ENCODE results near the gene SPNS3. TPM values are rescaled to one million over a fixed set of nuclear protein-coding genes. Genes with fewer than 3 reads are reported as not detected.

The SPNS3 gene
- total RNA-seq, 2 experiments from 2014 or later, result 51.2 to 54.6 TPM

DNA sequence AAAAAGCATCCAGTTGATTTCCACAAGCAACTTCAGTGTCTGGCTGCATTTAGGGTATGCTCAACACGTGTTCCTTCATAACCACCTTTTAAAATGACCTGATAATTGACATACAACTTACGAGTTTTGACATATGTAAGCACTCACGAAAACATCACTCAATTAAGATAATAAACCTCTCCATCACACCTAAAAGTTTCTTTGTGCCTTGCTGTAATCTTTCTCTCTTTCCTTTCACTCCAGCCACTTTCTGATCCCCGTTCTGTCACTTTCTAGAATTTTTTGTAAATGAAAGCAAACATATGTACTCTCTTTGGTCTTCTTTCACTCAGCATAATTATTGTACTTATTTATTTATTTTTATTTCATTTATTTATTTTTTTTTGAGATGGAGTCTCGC, 46.6 kb upstream of the SPNS3 start:
- ChIA-PET CTCF (ENCODE audit: unreplicated experiment) (no interaction called here), POLR2A (interaction anchor here (0.7 to 1.9 kb wide), 2 partner anchors 8 to 344 kb away, joined by 5 to 10 read pairs; no protein-coding TSS in a partner anchor)
- no peaks in the 10 kb centered on the region for H3K9me3 ChIP-seq (ENCODE audit: low read length)
- peaks cover 46% of the 10 kb centered on the region for H3K4me1 ChIP-seq (ENCODE audit: insufficient read depth, low read length, poor library complexity, severe bottlenecking)
- H3K27ac ChIP-seq (ENCODE audit: low read depth, low read length, poor library complexity, severe bottlenecking), result no peak overlapping the region
- no peaks in the 10 kb centered on the region for H4K20me1 ChIP-seq (ENCODE audit: insufficient read depth, low read length)
- no peak overlapping the region for H3K4me2 ChIP-seq (ENCODE audit: low read length)
- H2AFZ ChIP-seq (ENCODE audit: low read length), result peak overlapping the region; percentile 20; the same call in 1 of the 2 replicates
- DNase-seq (ENCODE audit: low spot score), result no peak
- TF ChIP-seq EZH2phosphoT487 (IDR thresholded peaks at IDR 0.05; ENCODE audit: borderline replicate concordance, low read depth, low read length), result no peak
- TF ChIP-seq, protein P1, sequence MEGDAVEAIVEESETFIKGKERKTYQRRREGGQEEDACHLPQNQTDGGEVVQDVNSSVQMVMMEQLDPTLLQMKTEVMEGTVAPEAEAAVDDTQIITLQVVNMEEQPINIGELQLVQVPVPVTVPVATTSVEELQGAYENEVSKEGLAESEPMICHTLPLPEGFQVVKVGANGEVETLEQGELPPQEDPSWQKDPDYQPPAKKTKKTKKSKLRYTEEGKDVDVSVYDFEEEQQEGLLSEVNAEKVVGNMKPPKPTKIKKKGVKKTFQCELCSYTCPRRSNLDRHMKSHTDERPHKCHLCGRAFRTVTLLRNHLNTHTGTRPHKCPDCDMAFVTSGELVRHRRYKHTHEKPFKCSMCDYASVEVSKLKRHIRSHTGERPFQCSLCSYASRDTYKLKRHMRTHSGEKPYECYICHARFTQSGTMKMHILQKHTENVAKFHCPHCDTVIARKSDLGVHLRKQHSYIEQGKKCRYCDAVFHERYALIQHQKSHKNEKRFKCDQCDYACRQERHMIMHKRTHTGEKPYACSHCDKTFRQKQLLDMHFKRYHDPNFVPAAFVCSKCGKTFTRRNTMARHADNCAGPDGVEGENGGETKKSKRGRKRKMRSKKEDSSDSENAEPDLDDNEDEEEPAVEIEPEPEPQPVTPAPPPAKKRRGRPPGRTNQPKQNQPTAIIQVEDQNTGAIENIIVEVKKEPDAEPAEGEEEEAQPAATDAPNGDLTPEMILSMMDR (conservative IDR thresholded peaks at IDR 0.05; ENCODE audit: low read length), result no peak
- H3K9me2 ChIP-seq (ENCODE audit: insufficient read depth, low read length), result no peaks in the 10 kb centered on the region
- no peaks in the 10 kb centered on the region for H3K36me3 ChIP-seq (ENCODE audit: insufficient read depth, low read length)
- H3K4me3 ChIP-seq (ENCODE audit: low read depth, low read length, poor library complexity, severe bottlenecking), result no peak overlapping the region
- no peaks in the 10 kb centered on the region for H3K79me2 ChIP-seq (ENCODE audit: insufficient read depth, low read depth, low read length)
- intact Hi-C loops (cut with micrococcal nuclease; ENCODE audit: unreplicated experiment), result no loop called here
- BruUV-seq (replicated peaks), result no TSS peak

DNA sequence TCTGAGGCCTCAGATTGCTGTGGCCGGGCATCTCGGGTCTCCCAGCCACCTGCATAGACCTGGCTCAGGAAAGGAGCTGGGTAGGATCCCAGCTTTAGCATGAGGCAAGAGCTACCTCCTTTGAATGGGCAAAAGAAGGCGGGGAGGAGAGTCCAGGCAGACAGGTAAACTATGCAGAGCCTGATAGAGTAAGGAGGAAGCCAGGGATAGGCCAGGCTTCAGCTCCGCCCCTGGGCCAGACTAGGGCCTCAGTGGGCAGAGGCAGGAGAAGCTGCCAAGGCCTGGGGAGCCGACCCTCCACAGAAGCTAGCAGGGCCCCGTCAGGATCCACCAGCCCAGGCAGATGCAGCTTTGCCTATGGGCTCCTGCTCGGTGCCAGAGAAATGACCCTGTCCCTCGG, 44.7 kb upstream of the SPNS3 start:
- intact Hi-C loops (cut with micrococcal nuclease; ENCODE audit: unreplicated experiment), result no loop called here
- Histone ChIP-seq H3K9me3 (ENCODE audit: low read length) (no peaks in the 10 kb centered on the region), H3K4me1 (ENCODE audit: insufficient read depth, low read length, poor library complexity, severe bottlenecking) (peaks cover 62% of the 10 kb centered on the region), H2AFZ (ENCODE audit: low read length) (peak overlapping the region; percentile 64), H3K79me2 (ENCODE audit: insufficient read depth, low read depth, low read length) (no peaks in the 10 kb centered on the region), H3K4me2 (ENCODE audit: low read length) (peak overlapping the region; percentile 47), H4K20me1 (ENCODE audit: insufficient read depth, low read length) (no peaks in the 10 kb centered on the region), H3K9me2 (ENCODE audit: insufficient read depth, low read length) (no peaks in the 10 kb centered on the region), H3K27ac (ENCODE audit: low read depth, low read length, poor library complexity, severe bottlenecking) (peak overlapping the region; percentile 46), H3K36me3 (ENCODE audit: insufficient read depth, low read length) (no peaks in the 10 kb centered on the region), H3K4me3 (ENCODE audit: low read depth, low read length, poor library complexity, severe bottlenecking) (no peak overlapping the region)
- TF ChIP-seq, protein P1 (conservative IDR thresholded peaks at IDR 0.05; ENCODE audit: low read length), result no peak
- TF ChIP-seq EZH2phosphoT487 (IDR thresholded peaks at IDR 0.05; ENCODE audit: borderline replicate concordance, low read depth, low read length), result no peak
- ChIA-PET POLR2A (interaction anchor here (0.5 to 2.4 kb wide), 8 partner anchors 8 to 824 kb away, joined by 3 to 12 read pairs (median 4); no protein-coding TSS in a partner anchor), CTCF (ENCODE audit: unreplicated experiment) (interaction anchor here (1.0 kb wide), 1 partner anchor 13 kb away, joined by 3 read pairs; no protein-coding TSS in a partner anchor)
- BruUV-seq (replicated peaks), result no TSS peak
- DNase-seq (ENCODE audit: low spot score), result no peak

DNA sequence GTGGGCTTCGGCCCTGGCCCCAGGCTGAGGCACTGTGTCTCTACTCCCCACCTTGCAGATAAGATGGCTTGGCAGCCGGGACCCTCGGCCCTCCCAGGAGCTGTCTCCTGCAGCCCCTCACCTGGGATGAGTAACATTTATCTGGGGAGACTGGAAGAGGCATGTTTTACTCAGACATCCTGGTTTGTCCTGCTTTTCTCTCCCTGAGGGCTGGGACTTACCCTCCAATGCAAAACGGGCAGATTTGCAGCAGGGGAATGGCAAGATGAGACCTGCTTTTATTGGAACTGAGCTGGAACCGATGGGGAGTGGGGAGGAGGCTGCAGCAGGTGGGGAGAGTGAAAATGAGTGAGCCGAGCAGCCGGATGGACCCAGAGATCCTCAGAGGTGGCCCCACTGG, 39.9 kb upstream of the SPNS3 start:
- ChIA-PET CTCF (ENCODE audit: unreplicated experiment) (no interaction called here), POLR2A (interaction anchor here (1.0 to 4.2 kb wide), 8 partner anchors 8 to 40 kb away, joined by 3 to 29 read pairs (median 5); no protein-coding TSS in a partner anchor)
- DNase-seq (ENCODE audit: low spot score), result peak; percentile 37

More for the DNA sequence above, 39.9 kb upstream of the SPNS3 start:
- Histone ChIP-seq H2AFZ (ENCODE audit: low read length) (peak overlapping the region; percentile 4; the same call in 1 of the 2 replicates), H4K20me1 (ENCODE audit: insufficient read depth, low read length) (no peaks in the 10 kb centered on the region), H3K4me3 (ENCODE audit: low read depth, low read length, poor library complexity, severe bottlenecking) (peak overlapping the region; percentile 51), H3K9me2 (ENCODE audit: insufficient read depth, low read length) (no peaks in the 10 kb centered on the region), H3K4me1 (ENCODE audit: insufficient read depth, low read length, poor library complexity, severe bottlenecking) (peaks cover 86% of the 10 kb centered on the region), H3K79me2 (ENCODE audit: insufficient read depth, low read depth, low read length) (peaks cover 5% of the 10 kb centered on the region; the same call in 1 of the 2 replicates), H3K27ac (ENCODE audit: low read depth, low read length, poor library complexity, severe bottlenecking) (peak overlapping the region; percentile 97), H3K9me3 (ENCODE audit: low read length) (no peaks in the 10 kb centered on the region), H3K36me3 (ENCODE audit: insufficient read depth, low read length) (no peaks in the 10 kb centered on the region), H3K4me2 (ENCODE audit: low read length) (peak overlapping the region; percentile 74)
- intact Hi-C loops (cut with micrococcal nuclease; ENCODE audit: unreplicated experiment), result no loop called here
- TF ChIP-seq, protein P1 (conservative IDR thresholded peaks at IDR 0.05; ENCODE audit: low read length), result no peak
- no peak for TF ChIP-seq EZH2phosphoT487 (IDR thresholded peaks at IDR 0.05; ENCODE audit: borderline replicate concordance, low read depth, low read length)
- BruUV-seq (replicated peaks), result TSS peak; percentile 60

Measured in OCI-LY7 (cell line).